Stomach (tissue), 4 donors: ENCODE data around the gene SLC25A51.

ENCODE experiments used
- CTCF ChIP-seq, 7 experiments: fragments of 450-650 bp in 4 of 7; fragments of 200-600 bp in 3 of 7; sonication (generic) in 3 of 7; IDR thresholded peaks; one replicate each; pipeline ENCODE4 v1.5.1; 2016 to 2019; ENCODE audit warnings: antibody characterized with exemption in 7 of 7, control low read depth in 2 of 7, mild to moderate bottlenecking in 1 of 7
- EP300 ChIP-seq: sonication (generic); formaldehyde crosslinking; IDR thresholded peaks from one replicate; pipeline ENCODE4 v1.6.1; 2017; ENCODE audit warnings: antibody characterized with exemption
- POLR2A ChIP-seq, 4 donors: fragments of 450-650 bp; IDR thresholded peaks; one replicate each; pipeline ENCODE4 v1.6.1; 2016; ENCODE audit warnings: antibody characterized with exemption in 4 of 4, control low read depth in 2 of 4, mild to moderate bottlenecking in 1 of 4, moderate library complexity in 1 of 4
- POLR2AphosphoS5 ChIP-seq, 3 donors: sonication (generic); formaldehyde crosslinking; IDR thresholded peaks; one replicate each; pipeline ENCODE4 v1.6.1; 2016; ENCODE audit warnings: antibody characterized with exemption in 3 of 3

GRCh38 chr9:37923118-37923795 lies 19.3 kb upstream of the SLC25A51 start:
- TF ChIP-seq CTCF (IDR thresholded peaks at IDR 0.05): no peak
- no peak for TF ChIP-seq POLR2A (IDR thresholded peaks at IDR 0.05)
- no peak for TF ChIP-seq POLR2AphosphoS5 (IDR thresholded peaks at IDR 0.05)
- TF ChIP-seq EP300: no peak
